ENCODE measurements around the gene MAPK10.
"Not testable (repeated sequence)": the region's sequence is repeated elsewhere in the genome, so short reads cannot be mapped to it uniquely, and the experiment has no call there.

MAPK10 gene

DNA sequence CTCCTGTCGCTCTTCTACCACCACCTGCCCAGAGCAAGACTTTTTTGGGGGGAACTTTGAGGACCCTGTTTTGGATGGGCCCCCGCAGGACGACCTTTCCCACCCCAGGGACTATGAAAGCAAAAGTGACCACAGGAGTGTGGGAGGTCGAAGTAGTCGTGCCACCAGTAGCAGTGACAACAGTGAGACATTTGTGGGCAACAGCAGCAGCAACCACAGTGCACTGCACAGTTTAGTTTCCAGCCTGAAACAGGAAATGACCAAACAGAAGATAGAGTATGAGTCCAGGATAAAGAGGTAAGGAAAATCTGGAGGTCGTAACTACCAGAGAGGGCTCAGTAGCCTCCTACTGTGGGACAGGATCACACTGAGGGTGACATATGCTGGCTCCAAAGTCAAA lies 364.5 kb downstream of the MAPK10 start:
- H3K4me3 ChIP-seq (ENCODE audit: low read depth, low read length) = no peak overlapping the region
- H3K27me3 ChIP-seq (ENCODE audit: control insufficient read depth, insufficient read depth, low read length) = no peaks in the 10 kb centered on the region
- H3K4me1 ChIP-seq (ENCODE audit: control insufficient read depth, insufficient read depth, low read length) = no peaks in the 10 kb centered on the region
- no peaks in the 10 kb centered on the region for H3K9me3 ChIP-seq (ENCODE audit: control insufficient read depth, insufficient read depth, low read length)
- H3K36me3 ChIP-seq (ENCODE audit: control insufficient read depth, insufficient read depth, low read length) = no peaks in the 10 kb centered on the region
- H3K9ac ChIP-seq (ENCODE audit: low read depth, low read length) = no peak overlapping the region

DNA sequence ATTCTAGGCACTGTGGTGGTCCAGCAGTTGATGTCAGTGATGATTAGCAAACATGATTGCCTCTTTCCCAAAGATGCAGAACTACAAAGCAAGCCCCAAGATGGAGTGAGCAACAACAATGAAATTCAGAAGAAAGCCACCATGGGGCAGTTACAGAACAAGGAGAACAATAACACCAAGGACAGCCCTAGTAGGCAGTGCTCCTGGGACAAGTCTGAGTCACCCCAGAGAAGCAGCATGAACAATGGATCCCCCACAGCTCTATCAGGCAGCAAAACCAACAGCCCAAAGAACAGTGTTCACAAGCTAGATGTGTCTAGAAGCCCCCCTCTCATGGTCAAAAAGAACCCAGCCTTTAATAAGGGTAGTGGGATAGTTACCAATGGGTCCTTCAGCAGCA lies 365.3 kb downstream of the MAPK10 start:
- no peaks in the 10 kb centered on the region for H3K36me3 ChIP-seq (ENCODE audit: control insufficient read depth, insufficient read depth, low read length)
- H3K4me3 ChIP-seq (ENCODE audit: low read depth, low read length) = no peak overlapping the region
- H3K4me1 ChIP-seq (ENCODE audit: control insufficient read depth, insufficient read depth, low read length) = no peaks in the 10 kb centered on the region
- no peaks in the 10 kb centered on the region for H3K27me3 ChIP-seq (ENCODE audit: control insufficient read depth, insufficient read depth, low read length)
- no peak overlapping the region for H3K9ac ChIP-seq (ENCODE audit: low read depth, low read length)
- H3K9me3 ChIP-seq (ENCODE audit: control insufficient read depth, insufficient read depth, low read length) = no peaks in the 10 kb centered on the region

DNA sequence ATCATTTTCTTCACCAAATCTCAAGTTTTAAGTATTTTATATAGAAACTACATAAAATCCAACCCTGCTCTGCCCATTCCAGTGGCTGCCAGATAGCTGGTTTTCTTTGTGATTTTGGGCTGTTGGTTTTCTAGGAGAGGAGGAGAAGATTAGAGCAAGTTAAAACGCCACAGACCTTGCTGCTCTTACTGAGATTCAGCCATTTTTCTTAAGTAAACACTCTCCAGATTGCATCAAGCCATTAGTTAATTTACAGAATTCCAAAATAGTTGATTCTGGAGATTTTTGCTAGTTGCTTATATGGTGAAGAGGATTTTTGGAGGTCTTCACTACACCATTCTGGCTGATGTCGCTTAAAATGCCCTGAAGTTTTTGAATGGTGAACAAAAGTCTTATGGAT lies 366.2 kb downstream of the MAPK10 start:
- no peak overlapping the region for H3K4me3 ChIP-seq (ENCODE audit: low read depth, low read length)
- no peaks in the 10 kb centered on the region for H3K27me3 ChIP-seq (ENCODE audit: control insufficient read depth, insufficient read depth, low read length)
- no peaks in the 10 kb centered on the region for H3K36me3 ChIP-seq (ENCODE audit: control insufficient read depth, insufficient read depth, low read length)
- no peaks in the 10 kb centered on the region for H3K4me1 ChIP-seq (ENCODE audit: control insufficient read depth, insufficient read depth, low read length)
- H3K9me3 ChIP-seq (ENCODE audit: control insufficient read depth, insufficient read depth, low read length) = no peaks in the 10 kb centered on the region
- H3K9ac ChIP-seq (ENCODE audit: low read depth, low read length) = no peak overlapping the region

DNA sequence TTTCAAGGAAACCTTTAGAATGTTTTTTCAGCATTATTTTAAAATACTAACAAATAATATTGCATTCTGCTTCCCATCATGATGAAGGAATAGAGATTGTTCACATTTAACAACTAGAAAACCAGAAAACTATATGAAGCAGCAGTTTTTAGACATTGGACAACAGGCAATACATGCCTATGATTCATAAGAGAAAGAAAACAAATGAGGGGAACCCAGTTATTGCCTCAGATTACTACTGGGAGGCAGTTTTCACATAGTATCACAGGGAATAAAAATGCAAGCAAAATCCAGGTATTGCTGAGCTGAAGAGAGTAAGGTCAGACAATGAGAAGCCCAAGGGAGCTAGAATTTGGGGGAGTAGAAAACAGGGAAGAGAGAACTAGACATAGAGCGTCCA lies 373.6 kb downstream of the MAPK10 start:
- no peaks in the 10 kb centered on the region for H3K9me3 ChIP-seq (ENCODE audit: control insufficient read depth, insufficient read depth, low read length)

DNA sequence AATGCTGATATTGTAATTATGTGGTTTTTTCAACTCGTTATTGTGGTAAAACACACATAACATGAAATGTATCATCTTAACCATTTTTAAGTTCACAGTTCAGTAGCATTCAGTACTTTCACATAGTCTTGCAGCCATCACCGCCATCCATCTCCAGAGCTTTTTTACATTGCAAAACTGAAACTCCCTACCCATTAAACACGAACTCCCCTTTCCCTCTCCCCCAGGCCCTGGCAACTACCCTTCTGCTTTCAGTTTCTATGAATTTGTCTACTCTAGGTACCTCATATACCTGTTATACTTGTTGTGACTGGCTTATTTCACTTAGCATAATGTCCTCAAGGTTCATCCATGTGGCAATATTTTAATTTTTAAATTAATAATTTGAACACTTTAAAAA lies 380.6 kb downstream of the MAPK10 start:
- no peaks in the 10 kb centered on the region for H3K36me3 ChIP-seq (ENCODE audit: control insufficient read depth, insufficient read depth, low read length)
- no peak overlapping the region for H3K9ac ChIP-seq (ENCODE audit: low read depth, low read length)
- no peaks in the 10 kb centered on the region for H3K9me3 ChIP-seq (ENCODE audit: control insufficient read depth, insufficient read depth, low read length)
- no peaks in the 10 kb centered on the region for H3K4me1 ChIP-seq (ENCODE audit: control insufficient read depth, insufficient read depth, low read length)
- H3K27me3 ChIP-seq (ENCODE audit: control insufficient read depth, insufficient read depth, low read length) = no peaks in the 10 kb centered on the region
- no peak overlapping the region for H3K4me3 ChIP-seq (ENCODE audit: low read depth, low read length)

More for the DNA sequence above, 373.6 kb downstream of the MAPK10 start:
- Histone ChIP-seq H3K4me3 (ENCODE audit: low read depth, low read length) (no peak overlapping the region), H3K4me1 (ENCODE audit: control insufficient read depth, insufficient read depth, low read length) (no peaks in the 10 kb centered on the region), H3K36me3 (ENCODE audit: control insufficient read depth, insufficient read depth, low read length) (no peaks in the 10 kb centered on the region), H3K9ac (ENCODE audit: low read depth, low read length) (no peak overlapping the region), H3K27me3 (ENCODE audit: control insufficient read depth, insufficient read depth, low read length) (no peaks in the 10 kb centered on the region)

DNA sequence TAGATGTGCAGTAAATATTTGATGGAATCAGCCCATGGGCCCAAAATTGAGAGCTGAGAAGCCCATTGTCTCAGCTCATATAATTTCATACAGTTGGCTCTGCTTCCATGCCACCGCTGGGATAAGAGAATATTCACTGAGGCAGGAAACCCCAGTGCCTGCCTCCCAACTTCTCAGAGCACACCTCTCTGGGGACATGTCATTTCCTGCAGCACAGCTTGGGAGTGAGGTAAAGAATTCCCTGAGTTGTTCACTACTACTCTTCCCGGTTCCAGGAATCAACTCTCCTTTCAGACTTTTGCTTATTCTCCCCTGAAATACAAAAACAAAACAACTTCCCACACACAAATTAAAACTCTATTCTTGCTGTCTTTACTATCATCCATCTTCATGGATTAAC lies 389.3 kb downstream of the MAPK10 start:
- H3K27me3 ChIP-seq (ENCODE audit: control insufficient read depth, insufficient read depth, low read length) = no peaks in the 10 kb centered on the region
- no peaks in the 10 kb centered on the region for H3K36me3 ChIP-seq (ENCODE audit: control insufficient read depth, insufficient read depth, low read length)
- no peaks in the 10 kb centered on the region for H3K4me1 ChIP-seq (ENCODE audit: control insufficient read depth, insufficient read depth, low read length)
- H3K9ac ChIP-seq (ENCODE audit: low read depth, low read length) = no peak overlapping the region
- no peaks in the 10 kb centered on the region for H3K9me3 ChIP-seq (ENCODE audit: control insufficient read depth, insufficient read depth, low read length)
- no peak overlapping the region for H3K4me3 ChIP-seq (ENCODE audit: low read depth, low read length)

DNA sequence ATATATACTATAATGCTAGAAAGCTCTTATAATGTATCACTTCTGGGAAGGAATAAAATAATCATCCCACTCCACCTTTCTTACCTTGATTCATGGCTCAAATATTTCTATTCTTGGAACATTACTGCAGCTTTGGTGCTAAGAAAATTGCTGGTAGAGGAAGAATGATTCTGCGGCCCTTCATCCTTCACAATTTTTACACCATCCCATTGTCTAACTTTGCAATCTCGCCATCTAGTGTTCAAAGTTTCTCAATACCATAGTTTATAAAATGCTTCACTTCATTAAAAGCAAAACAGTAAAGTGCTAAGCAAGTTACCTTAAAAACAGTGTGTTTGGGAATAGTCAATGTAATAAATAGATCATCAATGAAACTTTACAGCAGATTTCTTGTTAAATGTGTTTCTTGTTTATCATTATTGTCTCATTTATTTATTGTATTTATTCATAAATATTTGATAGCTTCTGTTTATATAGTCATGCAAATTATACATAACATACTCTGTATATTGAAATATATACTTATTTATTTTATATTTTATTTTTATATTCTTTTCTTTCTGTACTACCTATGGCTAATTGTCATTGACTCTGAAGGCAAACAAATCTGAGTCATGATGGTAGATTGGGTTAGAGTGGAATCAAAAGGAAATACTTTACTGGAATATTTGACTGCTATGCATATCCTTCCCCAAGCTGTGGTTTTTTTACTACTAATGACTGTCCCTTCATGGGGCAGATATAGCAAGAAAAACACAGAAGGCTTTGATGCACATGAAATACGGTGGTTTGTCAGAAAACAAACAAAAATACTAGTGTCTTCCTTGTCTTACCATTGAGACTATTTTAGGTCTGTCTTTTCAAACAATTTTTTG lies 390.7 kb downstream of the MAPK10 start:
- no peaks in the 10 kb centered on the region for H3K27me3 ChIP-seq (ENCODE audit: control insufficient read depth, insufficient read depth, low read length)
- H3K9me3 ChIP-seq (ENCODE audit: control insufficient read depth, insufficient read depth, low read length) = no peaks in the 10 kb centered on the region
- no peak overlapping the region for H3K9ac ChIP-seq (ENCODE audit: low read depth, low read length)
- H3K36me3 ChIP-seq (ENCODE audit: control insufficient read depth, insufficient read depth, low read length) = no peaks in the 10 kb centered on the region
- H3K4me3 ChIP-seq (ENCODE audit: low read depth, low read length) = no peak overlapping the region
- H3K4me1 ChIP-seq (ENCODE audit: control insufficient read depth, insufficient read depth, low read length) = no peaks in the 10 kb centered on the region

DNA sequence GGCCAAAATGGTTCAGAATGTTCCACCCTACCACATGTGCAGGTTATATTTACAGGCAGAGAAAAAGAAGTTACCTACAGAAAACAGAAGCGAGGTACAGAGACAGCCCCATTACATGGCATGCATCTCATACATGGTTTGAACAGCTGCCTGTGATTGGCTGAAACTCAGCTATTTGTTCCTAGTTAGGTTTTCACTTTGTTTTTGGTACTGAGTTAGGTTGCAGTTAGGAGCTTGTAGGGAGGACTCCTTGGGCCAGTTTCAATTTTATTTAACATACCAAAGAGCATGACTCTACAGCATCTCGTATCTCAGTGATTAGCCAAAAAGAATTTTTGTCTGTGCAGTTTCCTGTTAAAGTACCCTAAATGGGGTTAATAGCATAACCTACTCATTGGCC lies 392.0 kb downstream of the MAPK10 start:
- no peak overlapping the region for H3K4me3 ChIP-seq (ENCODE audit: low read depth, low read length)
- H3K4me1 ChIP-seq (ENCODE audit: control insufficient read depth, insufficient read depth, low read length) = no peaks in the 10 kb centered on the region
- no peaks in the 10 kb centered on the region for H3K36me3 ChIP-seq (ENCODE audit: control insufficient read depth, insufficient read depth, low read length)
- H3K27me3 ChIP-seq (ENCODE audit: control insufficient read depth, insufficient read depth, low read length) = no peaks in the 10 kb centered on the region
- H3K9me3 ChIP-seq (ENCODE audit: control insufficient read depth, insufficient read depth, low read length) = no peaks in the 10 kb centered on the region
- H3K9ac ChIP-seq (ENCODE audit: low read depth, low read length) = no peak overlapping the region

DNA sequence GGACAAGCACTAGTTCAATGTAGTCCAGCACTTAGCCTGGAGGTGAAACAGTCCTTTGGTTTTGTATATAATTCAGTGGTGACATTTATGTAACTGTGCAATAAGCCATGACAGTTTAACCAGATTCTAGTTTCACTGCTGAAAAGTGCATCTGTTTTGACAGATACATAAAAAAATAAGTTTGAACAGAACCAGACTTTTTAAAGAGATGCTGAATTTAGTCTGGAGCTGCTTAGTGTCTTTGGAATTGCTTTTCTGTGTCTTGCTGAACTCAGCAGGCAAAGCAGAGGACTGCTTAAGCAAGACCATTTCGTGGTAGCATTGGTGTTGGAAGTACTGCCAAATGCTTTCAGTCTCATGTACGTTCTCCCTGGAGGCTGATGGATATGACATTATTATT lies 393.5 kb downstream of the MAPK10 start:
- Histone ChIP-seq H3K9me3 (ENCODE audit: control insufficient read depth, insufficient read depth, low read length) (no peaks in the 10 kb centered on the region), H3K4me1 (ENCODE audit: control insufficient read depth, insufficient read depth, low read length) (no peaks in the 10 kb centered on the region), H3K9ac (ENCODE audit: low read depth, low read length) (no peak overlapping the region), H3K36me3 (ENCODE audit: control insufficient read depth, insufficient read depth, low read length) (no peaks in the 10 kb centered on the region), H3K4me3 (ENCODE audit: low read depth, low read length) (no peak overlapping the region), H3K27me3 (ENCODE audit: control insufficient read depth, insufficient read depth, low read length) (no peaks in the 10 kb centered on the region)

DNA sequence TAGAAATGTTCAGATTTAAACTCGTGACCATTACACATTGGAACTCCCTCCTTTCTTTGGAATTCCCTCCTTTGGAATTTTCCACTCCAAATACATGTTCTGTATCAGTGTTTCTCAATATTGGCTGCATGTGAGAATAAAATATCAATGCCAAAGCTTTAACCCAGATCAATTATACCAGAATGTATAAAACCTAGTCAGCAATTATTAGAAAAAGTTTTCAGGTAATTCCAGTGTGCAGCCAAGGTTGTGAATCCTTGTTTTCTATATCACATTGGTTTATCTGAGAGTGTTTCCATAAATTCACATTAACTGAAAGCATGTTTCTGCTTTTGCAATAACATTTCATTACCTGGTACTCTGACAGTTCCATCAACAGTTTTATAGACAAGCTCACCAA lies 394.3 kb downstream of the MAPK10 start:
- no peaks in the 10 kb centered on the region for H3K4me1 ChIP-seq (ENCODE audit: control insufficient read depth, insufficient read depth, low read length)
- no peaks in the 10 kb centered on the region for H3K9me3 ChIP-seq (ENCODE audit: control insufficient read depth, insufficient read depth, low read length)
- no peak overlapping the region for H3K4me3 ChIP-seq (ENCODE audit: low read depth, low read length)
- no peak overlapping the region for H3K9ac ChIP-seq (ENCODE audit: low read depth, low read length)
- H3K36me3 ChIP-seq (ENCODE audit: control insufficient read depth, insufficient read depth, low read length) = no peaks in the 10 kb centered on the region
- no peaks in the 10 kb centered on the region for H3K27me3 ChIP-seq (ENCODE audit: control insufficient read depth, insufficient read depth, low read length)

DNA sequence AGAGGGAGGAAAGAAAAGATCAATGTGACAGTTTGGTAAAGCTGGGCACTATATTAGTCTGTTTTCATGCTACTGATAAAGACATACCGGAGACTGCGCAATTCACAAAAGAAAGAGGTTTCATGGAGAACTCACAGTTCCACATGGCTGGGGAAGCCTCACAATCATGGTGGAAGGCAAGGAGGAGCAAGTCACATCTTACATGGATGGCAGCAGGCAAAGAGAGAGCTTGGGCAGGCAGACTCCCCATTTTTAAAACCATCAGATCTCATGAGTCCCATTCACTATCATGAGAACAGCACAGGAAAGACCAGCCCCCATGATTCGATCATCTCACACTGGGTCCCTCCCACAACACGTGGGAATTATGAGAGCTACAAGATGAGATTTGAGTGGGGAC lies 394.8 kb downstream of the MAPK10 start:
- H3K36me3 ChIP-seq (ENCODE audit: control insufficient read depth, insufficient read depth, low read length); H3K4me1 ChIP-seq (ENCODE audit: control insufficient read depth, insufficient read depth, low read length); H3K27me3 ChIP-seq (ENCODE audit: control insufficient read depth, insufficient read depth, low read length); H3K9ac ChIP-seq (ENCODE audit: low read depth, low read length); H3K4me3 ChIP-seq (ENCODE audit: low read depth, low read length); H3K9me3 ChIP-seq (ENCODE audit: control insufficient read depth, insufficient read depth, low read length): not testable (repeated sequence)

DNA sequence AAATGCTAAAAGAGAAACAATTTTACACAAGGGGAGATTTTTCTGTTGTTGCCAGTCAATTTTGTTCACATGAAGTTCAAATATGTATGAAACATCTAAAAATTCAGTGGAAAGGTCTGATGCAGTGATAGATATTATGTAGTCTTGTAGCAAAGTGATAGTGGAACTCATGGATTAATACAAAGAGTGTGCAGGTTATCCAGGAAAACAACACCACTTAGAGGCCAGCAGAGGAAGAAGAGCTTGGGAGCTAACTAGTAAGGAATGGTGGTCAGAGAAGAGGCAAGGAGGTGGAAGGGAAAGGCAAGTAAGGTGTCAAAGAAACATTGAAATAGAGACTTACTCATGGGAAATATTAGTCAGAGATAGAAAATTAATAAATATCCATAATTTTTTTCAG lies 395.6 kb downstream of the MAPK10 start:
- Histone ChIP-seq H3K36me3 (ENCODE audit: control insufficient read depth, insufficient read depth, low read length) (no peaks in the 10 kb centered on the region), H3K9me3 (ENCODE audit: control insufficient read depth, insufficient read depth, low read length) (no peaks in the 10 kb centered on the region), H3K27me3 (ENCODE audit: control insufficient read depth, insufficient read depth, low read length) (no peaks in the 10 kb centered on the region), H3K9ac (ENCODE audit: low read depth, low read length) (no peak overlapping the region), H3K4me1 (ENCODE audit: control insufficient read depth, insufficient read depth, low read length) (no peaks in the 10 kb centered on the region), H3K4me3 (ENCODE audit: low read depth, low read length) (no peak overlapping the region)
